ENCODE data around the gene SLC50A1.

The SLC50A1 gene

DNA sequence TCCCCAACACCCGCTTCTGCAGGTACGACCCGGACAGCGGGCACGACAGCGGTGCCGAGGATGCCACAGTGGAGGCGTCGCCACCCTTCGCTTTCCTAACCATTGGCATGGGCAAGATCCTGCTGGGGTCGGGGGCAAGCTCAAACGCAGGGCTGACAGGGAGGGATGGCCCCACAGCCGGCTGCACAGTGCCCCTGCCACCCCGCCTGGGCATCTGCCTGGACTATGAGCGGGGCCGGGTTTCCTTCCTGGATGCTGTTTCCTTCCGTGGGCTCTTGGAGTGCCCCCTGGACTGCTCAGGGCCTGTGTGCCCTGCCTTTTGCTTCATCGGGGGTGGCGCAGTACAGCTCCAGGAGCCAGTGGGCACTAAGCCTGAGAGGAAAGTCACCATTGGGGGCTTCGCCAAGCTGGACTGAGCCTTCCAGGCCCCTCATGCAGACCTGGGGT lies 48.1 kb downstream of the SLC50A1 start:
- DNase-seq (ENCODE audit: low spot score) (no peak), ATAC-seq (ENCODE audit: low read depth) (no peak; the same call in 2 of the 3 replicates)
- no peak overlapping the region for H3K27ac ChIP-seq (ENCODE audit: poor library complexity, severe bottlenecking)
- H3K27me3 ChIP-seq (ENCODE audit: insufficient read depth, poor library complexity, severe bottlenecking), result no peaks in the 10 kb centered on the region
- no peaks in the 10 kb centered on the region for H3K4me1 ChIP-seq (ENCODE audit: insufficient read depth, poor library complexity, severe bottlenecking)
- TF ChIP-seq, protein P1, sequence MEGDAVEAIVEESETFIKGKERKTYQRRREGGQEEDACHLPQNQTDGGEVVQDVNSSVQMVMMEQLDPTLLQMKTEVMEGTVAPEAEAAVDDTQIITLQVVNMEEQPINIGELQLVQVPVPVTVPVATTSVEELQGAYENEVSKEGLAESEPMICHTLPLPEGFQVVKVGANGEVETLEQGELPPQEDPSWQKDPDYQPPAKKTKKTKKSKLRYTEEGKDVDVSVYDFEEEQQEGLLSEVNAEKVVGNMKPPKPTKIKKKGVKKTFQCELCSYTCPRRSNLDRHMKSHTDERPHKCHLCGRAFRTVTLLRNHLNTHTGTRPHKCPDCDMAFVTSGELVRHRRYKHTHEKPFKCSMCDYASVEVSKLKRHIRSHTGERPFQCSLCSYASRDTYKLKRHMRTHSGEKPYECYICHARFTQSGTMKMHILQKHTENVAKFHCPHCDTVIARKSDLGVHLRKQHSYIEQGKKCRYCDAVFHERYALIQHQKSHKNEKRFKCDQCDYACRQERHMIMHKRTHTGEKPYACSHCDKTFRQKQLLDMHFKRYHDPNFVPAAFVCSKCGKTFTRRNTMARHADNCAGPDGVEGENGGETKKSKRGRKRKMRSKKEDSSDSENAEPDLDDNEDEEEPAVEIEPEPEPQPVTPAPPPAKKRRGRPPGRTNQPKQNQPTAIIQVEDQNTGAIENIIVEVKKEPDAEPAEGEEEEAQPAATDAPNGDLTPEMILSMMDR (IDR thresholded peaks at IDR 0.05; ENCODE audit: poor library complexity, severe bottlenecking), result no peak
- H3K9me3 ChIP-seq (ENCODE audit: severe bottlenecking), result no peaks in the 10 kb centered on the region
- no peak overlapping the region for H3K4me3 ChIP-seq (ENCODE audit: severe bottlenecking)
- H3K36me3 ChIP-seq (ENCODE audit: low read depth), result peaks cover 22% of the 10 kb centered on the region

DNA sequence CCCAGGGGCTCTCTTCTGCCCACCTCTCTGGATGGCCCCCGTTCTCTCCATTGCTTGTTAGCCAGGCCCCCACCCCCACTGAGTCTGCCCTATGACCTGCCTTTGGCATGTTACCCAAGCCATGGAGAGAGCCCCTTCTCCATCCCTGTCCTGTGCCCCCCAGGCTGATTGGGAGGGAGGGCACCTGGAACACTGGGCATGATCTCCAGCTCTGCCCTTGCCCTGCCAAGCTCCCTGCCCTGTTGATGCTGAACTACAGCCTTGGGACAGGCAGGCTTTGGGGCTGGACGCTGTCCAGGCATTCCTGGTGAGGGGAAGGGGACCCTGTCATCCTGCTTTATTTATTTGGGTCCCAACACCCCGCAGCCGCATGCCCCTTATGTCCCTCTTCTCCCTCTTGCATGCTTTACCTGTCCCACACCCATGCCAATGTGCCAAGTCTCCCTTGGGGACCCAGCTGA lies 48.7 kb downstream of the SLC50A1 start:
- no peak overlapping the region for H3K4me3 ChIP-seq (ENCODE audit: severe bottlenecking)
- TF ChIP-seq, protein P1 (IDR thresholded peaks at IDR 0.05; ENCODE audit: poor library complexity, severe bottlenecking), result no peak

DNA sequence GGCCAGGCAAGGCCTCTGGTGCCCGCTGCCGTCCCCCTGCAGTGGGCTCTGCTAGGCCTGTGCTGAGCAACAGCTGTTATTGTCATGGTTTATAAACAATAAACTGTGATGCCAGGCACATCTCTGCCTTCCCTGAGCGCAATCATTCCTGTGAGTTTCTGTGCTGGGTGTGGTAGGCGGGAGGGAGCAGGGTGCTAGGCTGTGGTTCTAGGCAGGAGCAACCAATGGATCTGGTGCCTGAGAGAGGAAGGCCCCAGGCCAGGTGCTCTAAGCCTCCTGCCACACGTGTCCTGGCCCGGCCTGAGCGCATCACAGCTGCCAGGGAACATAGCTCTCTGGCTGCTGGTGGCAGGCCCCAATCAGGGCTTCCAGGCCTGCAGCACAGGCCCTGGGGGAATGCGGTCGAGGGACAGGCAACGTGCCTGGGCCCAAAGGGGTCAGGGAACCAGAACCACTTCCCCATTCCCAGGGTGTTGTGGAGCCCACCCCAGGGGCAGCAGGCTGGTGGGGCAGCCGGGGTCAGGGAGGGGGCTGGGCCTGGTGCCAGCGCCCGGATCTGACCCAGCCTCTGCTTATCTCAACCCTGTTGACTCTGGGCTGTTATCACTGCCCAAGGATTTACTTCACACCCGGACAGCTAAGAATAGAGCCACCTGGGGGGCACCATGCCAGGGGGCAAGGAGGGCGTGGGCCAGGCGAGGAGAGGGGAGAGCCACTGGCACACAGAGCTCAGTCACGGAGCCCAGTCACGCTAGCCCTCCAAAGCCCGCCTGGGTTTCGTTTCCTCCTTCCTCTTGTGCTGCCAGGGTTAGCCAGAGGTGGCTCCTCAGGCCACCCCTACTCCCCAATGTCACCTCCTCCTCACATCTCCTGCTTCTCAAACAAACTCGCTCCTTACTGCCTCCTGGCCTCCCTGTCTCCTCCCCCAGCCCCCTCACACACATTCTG lies 49.5 kb downstream of the SLC50A1 start:
- no peak for DNase-seq (ENCODE audit: low spot score)
- Histone ChIP-seq H3K4me3 (ENCODE audit: severe bottlenecking) (no peak overlapping the region), H3K4me1 (ENCODE audit: insufficient read depth, poor library complexity, severe bottlenecking) (no peaks in the 10 kb centered on the region), H3K27ac (ENCODE audit: poor library complexity, severe bottlenecking) (no peak overlapping the region), H3K9me3 (ENCODE audit: severe bottlenecking) (no peaks in the 10 kb centered on the region), H3K27me3 (ENCODE audit: insufficient read depth, poor library complexity, severe bottlenecking) (no peaks in the 10 kb centered on the region), H3K36me3 (ENCODE audit: low read depth) (peaks cover 8% of the 10 kb centered on the region)
- TF ChIP-seq, protein P1 (IDR thresholded peaks at IDR 0.05; ENCODE audit: poor library complexity, severe bottlenecking), result no peak
- peak; percentile 22; the same call in 2 of the 3 replicates for ATAC-seq (ENCODE audit: low read depth)

More for the DNA sequence above, 48.7 kb downstream of the SLC50A1 start:
- DNase-seq (ENCODE audit: low spot score) (no peak), ATAC-seq (ENCODE audit: low read depth) (no peak)
- peaks cover 16% of the 10 kb centered on the region for H3K36me3 ChIP-seq (ENCODE audit: low read depth)
- H3K27me3 ChIP-seq (ENCODE audit: insufficient read depth, poor library complexity, severe bottlenecking), result no peaks in the 10 kb centered on the region
- H3K27ac ChIP-seq (ENCODE audit: poor library complexity, severe bottlenecking), result no peak overlapping the region
- no peaks in the 10 kb centered on the region for H3K9me3 ChIP-seq (ENCODE audit: severe bottlenecking)
- H3K4me1 ChIP-seq (ENCODE audit: insufficient read depth, poor library complexity, severe bottlenecking), result no peaks in the 10 kb centered on the region

- ATAC-seq (ENCODE audit: low read depth) (no peak), DNase-seq (ENCODE audit: low spot score) (no peak)
- Histone ChIP-seq H3K4me1 (ENCODE audit: insufficient read depth, poor library complexity, severe bottlenecking) (no peaks in the 10 kb centered on the region), H3K9me3 (ENCODE audit: severe bottlenecking) (no peaks in the 10 kb centered on the region), H3K36me3 (ENCODE audit: low read depth) (peaks cover 2% of the 10 kb centered on the region), H3K4me3 (ENCODE audit: severe bottlenecking) (no peak overlapping the region), H3K27ac (ENCODE audit: poor library complexity, severe bottlenecking) (no peak overlapping the region), H3K27me3 (ENCODE audit: insufficient read depth, poor library complexity, severe bottlenecking) (no peaks in the 10 kb centered on the region)
- TF ChIP-seq, protein P1 (IDR thresholded peaks at IDR 0.05; ENCODE audit: poor library complexity, severe bottlenecking), result no peak
Observed at GRCh38 chr1:155185783-155186066, 50.1 kb downstream of the SLC50A1 start.
